Endothelial cell of hepatic sinusoid (primary cell): ENCODE measurements around the gene OLFML2B.

Experiments used
- in situ Hi-C: cut with HindIII; loops from 2 replicates; pipeline ENCODE4 v1.10.0; 2017; ENCODE audit warnings: low sequenced_read_pairs

The OLFML2B gene

DNA sequence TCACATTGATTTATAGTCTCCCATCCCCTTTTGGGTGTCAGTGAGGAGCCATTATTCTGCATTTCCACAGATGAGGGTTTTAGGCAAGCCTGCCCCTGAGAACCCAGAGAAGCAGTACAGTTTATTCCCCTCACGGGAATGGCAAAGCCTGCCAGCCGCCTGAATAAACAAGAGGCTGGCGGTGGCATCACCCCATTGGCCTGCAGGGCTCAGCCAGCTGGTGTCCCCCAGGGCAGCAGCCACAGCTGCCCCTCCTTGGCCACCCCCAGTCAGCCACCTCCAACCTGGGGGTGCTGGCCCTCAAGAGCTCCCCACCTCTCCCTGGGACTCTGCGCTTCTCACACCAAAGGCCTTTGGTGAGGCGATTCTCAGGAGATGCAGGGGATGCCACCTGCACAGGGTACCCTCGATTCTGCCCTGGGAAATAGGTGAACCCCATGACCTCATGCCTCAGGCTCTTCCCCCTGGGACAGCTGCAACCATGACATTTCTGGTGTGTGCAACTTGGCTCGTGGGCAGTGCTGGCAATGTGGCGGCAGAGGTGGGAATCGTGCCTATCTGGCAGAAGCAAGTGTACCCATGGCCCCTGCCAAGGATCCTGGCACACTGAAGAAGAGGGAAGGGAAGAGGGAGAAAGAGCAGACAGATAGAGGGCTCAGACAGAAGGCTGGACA, 14.0 kb downstream of the OLFML2B start:
- in situ Hi-C loops = no loop called here

DNA sequence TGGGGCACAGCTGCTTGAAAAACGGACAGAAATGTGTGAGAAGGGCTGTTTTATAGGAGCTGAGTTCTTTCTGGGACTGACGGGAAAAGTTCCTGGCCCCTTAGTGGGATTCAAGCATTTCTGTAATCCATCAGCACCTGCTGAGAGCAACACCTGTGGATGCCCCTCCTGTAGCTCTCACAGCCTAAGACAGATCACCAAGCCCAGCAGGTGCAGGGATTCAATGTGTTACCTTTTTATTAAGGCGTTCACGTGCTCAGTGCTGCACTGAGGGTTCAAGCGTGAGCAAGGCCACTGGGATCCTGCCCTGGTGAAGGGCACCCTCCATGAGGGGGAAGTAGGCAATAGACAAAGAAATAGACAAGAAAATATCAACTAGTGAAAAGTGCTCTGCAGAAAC, 14.9 kb downstream of the OLFML2B start:
- in situ Hi-C loops = no loop called here

DNA sequence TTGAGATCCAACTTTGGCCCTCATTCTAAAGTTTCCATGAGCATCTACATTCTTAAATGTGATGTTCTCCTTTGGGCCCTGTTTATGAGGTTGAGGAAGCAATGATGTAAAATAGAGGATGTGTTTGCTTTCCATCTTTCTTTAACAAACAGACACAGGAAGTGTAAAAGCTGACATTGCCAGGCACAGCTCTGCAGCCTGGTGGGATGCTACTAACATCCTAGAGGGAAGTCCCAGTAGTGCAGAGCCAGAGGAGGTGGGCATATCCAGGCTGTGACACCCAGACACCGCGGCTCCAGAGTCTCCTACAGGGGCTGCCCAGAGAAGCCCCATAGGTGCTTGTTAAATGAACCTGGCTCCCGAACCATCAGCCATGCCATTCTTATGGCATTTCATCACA, 16.2 kb downstream of the OLFML2B start:
- in situ Hi-C loops = no loop called here

DNA sequence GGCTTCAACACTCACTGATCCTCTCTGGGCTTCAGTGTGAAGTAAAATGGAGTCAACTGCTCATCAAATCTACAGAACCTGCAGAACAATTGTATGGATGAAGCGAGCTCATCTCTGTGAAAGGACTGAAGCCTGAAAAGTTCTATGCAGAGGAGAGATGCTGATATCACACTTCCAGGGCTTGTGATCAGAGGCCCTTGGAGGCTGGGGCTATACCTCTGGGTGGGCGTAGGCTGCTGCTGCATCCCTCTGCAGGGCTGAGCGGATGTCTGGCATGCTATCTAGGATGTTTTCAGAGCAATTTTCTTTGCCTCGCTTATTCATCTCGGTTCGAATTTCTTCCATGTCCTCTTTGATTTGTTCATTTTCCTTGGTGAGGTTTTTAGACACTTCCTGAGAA, 17.6 kb downstream of the OLFML2B start:
- in situ Hi-C loops = no loop called here

DNA sequence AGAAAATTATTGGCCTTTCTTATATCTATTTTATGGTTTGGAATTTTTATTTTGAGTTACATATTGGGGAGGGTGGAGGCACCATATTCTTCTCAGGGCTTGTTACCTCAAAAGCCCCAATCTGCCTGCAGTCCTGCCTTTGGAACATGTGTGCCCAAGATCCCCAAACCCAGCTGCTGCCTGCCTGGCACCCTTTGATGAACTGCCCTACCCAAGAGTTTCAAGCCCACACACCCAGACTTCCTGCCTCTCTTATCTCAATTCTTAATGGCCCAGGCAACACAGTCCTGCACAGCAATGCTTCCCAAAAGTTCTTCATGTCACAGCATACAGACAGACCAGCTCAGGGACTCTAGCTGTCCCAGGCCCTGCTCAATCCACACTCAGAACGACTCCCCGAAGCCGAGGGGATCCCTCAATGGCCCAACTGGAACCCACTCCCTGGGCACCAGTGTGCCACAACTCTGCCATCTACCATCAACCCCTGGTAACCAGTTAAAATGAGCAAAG, 19.2 kb downstream of the OLFML2B start:
- in situ Hi-C loops = no loop called here

DNA sequence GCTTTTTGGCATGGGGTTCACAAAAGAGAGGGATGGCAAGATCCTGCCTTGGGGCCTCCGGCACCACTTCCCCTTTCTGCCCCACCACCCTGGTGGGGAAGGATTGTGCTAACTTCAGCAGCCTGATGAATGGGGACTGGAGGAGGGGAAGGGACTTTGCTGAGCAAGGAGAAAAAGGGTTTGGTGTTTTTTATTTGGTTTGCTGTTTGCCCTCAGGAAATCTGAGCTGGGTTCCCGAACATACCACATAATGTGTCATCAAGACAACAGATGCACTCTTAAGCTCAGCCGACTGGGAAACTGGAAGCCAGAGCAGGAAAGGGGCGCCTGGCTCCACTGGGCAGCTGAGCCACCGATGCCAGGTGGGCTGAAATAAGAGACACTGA, 19.8 kb downstream of the OLFML2B start:
- in situ Hi-C loops = no loop called here

DNA sequence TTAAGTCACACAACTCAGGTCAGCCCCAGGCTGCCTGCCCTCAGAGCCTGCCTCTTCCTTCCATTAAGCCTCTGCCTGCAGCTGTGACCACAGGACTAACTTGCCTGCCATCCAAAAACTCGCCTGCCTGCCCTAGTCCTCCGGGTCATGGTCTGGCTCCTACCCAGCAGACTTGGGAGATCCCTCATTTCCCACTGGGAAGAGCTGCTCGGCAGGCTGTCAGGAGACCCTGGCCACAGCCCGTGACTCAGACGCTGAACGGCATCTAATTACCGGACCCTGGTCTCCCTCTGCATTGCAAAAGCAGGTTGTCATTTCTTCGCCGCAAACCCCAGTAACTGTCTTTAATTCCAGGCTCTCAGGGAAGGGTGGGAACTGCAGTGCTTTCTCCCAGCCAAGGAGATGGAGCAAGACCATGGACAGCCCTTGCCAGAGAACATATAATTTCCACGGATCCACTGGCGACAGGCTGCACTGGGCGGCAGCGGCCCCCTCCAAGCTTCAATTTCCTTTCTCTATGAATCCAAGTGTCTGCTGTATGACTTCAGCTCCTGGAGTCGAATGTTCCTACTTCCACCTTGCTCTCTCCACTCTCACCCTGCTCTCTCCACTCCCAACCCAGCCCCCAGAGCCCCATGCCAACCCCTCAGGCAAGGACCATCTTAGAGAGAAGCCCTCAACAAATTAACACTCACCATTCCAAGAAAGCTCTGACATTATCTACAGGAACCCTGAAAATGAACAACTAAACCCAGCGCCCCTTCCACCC, 20.4 kb downstream of the OLFML2B start:
- in situ Hi-C loops = no loop called here

DNA sequence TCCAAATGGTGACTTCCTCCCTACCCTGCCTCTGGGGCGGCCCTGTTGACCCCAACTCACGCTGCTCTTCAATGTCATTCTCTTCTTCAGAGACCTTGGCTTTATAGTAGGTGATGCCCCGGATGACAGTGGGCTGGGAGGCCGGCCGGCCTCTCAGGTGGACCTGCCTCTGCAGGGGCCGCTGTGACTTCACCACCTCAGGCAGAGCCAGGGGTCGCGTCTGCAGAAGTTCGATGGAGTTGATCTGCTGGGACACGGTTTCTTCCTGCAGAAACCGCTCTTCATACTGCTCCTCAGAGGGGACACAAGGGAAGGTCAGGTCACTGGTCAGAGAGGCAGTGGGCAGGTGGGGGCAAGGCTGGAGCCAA, 23.6 kb downstream of the OLFML2B start:
- in situ Hi-C loops = no loop called here

DNA sequence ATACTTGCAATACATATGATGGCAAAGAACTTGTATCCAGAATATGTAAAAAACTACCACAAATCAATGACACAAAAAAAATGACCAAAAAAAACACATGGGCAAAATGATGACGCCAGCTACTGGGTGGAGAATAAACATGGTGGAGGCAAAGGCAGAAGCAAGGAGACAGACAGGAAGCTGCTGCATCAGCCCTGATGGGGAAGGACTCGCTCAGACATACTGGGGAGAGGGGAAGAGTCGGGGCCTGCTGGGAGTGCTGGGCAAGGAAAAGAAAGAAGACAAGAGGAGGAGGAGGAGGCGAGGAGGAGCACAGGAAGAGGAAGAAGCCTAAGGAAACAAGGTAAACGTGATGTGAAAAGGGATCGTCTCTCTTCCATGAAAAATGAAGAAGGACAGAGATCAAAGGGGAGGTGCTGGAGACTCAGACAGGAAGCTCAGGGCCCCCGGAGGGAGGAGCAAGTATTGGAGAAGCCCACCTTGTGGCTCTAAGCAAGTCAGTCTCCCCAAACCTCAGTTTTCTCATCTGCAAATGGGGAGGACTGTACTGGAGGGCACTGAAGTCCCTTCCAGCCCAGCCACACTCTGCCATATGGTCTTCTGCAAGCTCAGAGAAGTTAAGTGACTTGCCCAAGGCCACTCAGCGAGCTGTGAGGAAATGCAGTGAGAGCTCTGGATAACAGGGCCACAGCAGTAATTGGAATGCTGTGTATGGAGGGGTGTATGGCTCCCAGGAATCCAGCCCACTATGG, 24.2 kb downstream of the OLFML2B start:
- in situ Hi-C loops = no loop called here

DNA sequence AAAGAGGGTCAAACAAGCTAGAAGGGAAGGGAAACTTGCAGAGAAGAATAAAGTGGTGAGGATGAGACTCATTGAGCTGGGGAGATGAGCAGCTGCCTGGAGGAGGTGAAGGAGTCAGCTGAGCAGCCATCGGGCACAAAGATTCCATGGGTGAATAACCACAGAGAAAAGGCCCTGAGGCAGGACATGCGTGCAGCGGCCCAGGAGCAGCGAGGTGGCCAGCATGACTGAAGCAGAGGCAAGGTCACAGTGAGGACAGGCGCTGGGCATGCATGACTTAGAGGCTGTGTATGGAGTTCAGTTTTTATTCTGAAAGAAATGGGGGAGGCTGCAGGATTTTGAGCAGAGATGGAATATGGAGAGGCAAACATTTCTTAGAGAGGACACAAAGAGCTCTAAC, 24.9 kb downstream of the OLFML2B start:
- in situ Hi-C loops = no loop called here

DNA sequence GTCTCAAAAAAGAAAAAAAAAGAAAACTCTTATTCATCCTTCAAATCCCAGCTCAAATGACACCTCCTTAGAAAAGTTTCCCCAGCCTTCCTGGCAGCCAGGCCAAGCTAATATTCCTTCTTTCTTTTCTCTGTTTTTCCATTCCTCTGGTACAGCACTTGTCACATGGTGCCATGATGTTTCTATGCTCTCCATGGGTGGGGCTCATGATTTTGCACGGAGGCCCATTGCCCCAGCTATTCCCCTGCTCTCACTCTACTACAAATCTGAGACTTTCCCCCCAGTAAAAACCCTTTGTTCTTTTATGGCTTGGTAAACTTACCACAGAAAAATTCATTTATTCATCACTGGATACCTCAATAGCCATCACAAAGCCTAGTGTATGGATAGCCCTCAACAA, 26.5 kb downstream of the OLFML2B start:
- in situ Hi-C loops = no loop called here

DNA sequence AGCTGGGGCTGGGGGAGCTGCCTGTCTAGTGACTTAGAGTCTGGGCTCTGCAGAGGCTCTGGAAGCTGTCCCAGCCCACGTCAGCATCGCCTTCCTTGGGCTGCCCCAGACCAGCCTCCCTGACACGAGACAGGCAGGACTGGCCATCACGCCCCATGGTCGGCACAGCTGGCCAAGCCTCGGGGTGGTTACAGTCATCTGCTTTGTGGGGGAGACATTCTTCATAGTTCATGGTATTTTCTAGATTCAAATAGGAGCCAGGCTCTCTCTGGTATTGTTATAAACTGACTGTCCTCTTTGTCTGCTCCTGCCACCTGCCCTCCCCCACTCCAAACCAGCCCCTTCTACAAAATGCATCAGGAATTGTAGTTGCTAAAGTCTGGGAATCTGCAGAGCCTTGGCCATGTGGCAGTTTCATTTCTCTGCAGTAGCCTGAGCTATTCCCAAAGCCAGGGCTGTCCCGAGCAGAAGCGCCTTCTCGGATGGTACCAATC, 29.4 kb downstream of the OLFML2B start:
- in situ Hi-C loops = loop anchor here (5.0 kb wide), 1 partner anchor 37 kb away; no protein-coding TSS in a partner anchor

DNA sequence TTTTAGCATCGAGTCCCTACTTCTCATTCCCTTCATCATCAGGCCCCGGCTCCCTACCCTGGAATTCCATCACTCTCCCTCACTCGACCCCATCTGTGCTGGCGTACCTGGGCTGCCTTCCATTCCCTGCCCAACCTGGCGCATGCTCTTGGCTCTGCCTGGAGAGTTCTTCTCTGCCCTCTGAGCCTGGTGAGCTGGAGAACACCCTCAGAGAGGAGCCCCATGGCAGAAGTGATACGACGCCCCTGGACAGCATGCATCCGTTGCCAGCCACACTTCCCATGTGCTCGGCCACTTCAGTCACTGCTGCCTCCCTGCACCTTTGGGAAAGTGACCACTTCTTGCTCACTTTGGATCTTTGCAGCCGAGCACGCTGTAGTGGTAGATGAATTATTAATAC, 30.1 kb downstream of the OLFML2B start:
- in situ Hi-C loops = loop anchor here (5.0 kb wide), 1 partner anchor 36 kb away; no protein-coding TSS in a partner anchor

DNA sequence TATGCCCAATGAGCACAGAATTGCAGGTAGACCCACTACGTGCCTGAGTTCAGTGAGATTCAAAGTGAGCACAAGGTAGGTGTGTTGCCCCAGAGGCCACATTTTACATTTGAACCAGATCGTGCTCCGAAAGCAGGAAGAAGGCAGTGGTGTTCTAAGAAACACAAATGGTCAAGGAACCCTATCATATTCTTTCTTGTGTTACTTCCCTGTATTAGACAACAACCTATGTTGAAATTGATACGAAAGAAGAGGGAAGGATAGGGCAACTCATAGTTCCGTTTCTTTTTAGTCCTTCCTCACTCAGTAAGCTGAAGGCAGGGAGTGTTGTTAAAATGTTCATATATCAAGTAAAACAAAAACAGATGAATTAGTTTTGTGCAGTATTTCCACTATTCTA, 33.9 kb downstream of the OLFML2B start:
- in situ Hi-C loops = loop anchor here (5.0 kb wide), 2 partner anchors 32 to 53 kb away; no protein-coding TSS in a partner anchor

DNA sequence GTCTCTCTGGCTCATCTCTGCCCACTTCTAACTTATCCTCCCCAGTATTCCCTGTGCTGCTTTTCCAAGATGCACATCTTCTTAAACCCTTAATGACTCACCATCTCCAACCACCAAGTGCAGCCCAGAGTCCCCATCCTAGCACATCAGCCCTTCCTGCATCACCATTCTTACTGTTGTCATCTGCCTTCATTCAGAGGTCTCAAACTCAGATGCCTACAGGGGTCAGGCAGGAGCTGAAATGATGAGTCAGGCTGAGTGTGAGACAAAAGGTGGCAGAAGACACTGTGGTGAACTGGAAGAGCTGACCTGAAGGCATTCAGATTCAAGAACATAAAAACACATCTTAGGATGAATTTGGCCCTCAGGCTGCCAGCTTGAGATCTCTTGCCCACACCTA, 34.6 kb downstream of the OLFML2B start:
- in situ Hi-C loops = loop anchor here (5.0 kb wide), 1 partner anchor 53 kb away; no protein-coding TSS in a partner anchor

DNA sequence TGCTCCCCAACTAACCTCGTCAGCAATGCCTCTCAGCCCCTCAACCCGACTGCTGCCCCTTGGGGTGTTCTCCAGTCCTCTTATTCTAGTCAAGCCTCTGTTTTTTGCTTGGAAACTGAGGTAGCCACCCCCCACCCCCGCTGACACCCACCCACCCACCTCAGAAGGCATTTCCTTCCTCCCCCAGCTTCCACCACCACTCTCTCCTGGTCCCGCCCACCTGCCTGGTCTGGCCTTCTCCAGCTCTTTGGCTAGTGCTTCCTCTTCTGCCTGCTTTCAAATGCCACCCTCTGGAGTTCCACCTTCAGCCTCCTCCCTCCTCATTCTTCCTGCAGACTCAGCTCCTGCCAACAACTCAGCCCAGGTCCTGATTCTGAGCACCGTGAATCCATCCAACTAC, 35.3 kb downstream of the OLFML2B start:
- in situ Hi-C loops = loop anchor here (5.0 kb wide), 1 partner anchor 54 kb away; no protein-coding TSS in a partner anchor

DNA sequence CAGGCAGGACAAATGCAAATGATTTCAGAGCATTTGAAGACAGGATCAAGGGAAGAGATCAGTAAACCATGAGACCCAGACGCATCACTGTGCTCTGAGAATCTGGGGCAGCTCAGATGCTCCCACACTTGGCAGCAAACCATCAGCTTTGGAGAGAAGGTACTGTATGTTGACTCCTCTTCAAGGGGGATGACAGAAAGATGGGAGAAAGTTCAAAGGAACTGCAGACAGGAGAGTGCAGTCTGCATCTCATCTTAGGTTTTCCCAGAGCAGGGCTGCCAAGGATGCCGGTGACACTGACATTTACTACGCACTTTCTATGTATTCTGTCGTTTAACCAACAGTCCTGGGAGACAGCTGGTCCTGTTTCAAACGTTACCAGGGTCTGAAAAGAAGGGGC, 35.8 kb downstream of the OLFML2B start:
- in situ Hi-C loops = loop anchor here (5.0 kb wide), 1 partner anchor 54 kb away; no protein-coding TSS in a partner anchor

DNA sequence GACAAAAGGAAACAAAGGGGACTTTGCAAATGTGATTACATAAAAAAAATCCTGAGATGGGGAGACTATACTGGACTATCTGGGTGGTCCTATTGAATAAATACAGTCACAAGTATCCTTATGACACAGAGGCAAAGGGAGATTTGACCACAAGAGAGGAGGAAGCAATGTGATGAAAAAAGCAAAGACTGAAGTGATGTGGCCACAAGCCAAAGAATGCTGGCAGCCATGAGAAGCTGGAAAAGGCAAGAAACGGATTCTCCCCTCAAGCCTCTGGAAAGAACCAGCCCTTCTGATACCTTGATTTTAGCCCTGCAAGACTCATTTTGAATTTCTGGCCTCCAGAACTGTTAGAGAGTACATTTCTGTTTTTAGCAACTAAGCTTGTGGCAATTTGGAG, 36.4 kb downstream of the OLFML2B start:
- in situ Hi-C loops = loop anchor here (5.0 kb wide), 1 partner anchor 55 kb away; no protein-coding TSS in a partner anchor

DNA sequence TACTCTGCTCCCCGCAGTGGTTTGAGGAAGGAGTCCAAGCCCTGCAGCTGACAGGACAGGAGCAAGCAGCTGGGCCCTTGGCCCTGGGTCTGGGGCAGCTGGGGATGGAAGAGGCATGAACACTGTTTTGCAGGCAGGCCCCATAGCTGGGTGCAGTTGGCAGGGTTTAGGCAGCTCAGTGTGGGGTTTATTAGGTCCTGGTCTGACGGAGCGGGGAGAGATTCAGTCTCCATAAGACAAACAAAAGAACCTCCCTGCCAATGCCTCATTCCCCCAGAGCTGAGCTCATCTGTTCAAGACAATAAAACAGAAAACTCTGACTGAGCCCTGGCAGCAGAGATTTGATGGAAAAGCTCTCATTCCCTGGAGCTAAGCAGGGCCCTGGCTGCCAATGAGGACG, 37.3 kb downstream of the OLFML2B start:
- in situ Hi-C loops = loop anchor here (5.0 kb wide), 1 partner anchor 56 kb away; no protein-coding TSS in a partner anchor

DNA sequence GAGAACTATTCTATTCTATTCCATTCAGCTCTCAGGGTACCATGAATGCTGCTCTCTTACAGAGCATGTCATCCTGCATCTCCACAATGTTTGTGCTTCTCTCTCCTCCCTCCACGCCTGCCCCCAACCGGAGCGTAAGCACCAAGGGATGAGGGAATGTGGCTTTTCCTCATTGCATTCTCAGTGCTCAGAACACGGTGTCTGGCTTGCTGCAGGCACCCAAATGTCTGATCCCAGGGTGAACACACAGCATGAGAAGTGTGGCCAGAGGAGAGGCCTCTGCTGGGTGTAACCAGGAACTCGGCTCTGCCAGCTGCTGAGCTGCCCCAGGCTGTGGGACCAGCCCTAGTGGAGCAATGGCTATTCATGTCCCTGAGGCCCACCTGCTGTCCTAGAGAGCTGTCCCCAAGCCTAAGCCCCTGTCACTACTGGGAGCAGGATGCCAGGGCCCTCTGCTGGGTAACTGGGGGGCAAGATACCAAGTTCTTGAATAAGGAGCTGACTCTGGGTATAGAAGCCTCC, 38.3 kb downstream of the OLFML2B start:
- in situ Hi-C loops = loop anchor here (5.0 kb wide), 1 partner anchor 57 kb away; no protein-coding TSS in a partner anchor

DNA sequence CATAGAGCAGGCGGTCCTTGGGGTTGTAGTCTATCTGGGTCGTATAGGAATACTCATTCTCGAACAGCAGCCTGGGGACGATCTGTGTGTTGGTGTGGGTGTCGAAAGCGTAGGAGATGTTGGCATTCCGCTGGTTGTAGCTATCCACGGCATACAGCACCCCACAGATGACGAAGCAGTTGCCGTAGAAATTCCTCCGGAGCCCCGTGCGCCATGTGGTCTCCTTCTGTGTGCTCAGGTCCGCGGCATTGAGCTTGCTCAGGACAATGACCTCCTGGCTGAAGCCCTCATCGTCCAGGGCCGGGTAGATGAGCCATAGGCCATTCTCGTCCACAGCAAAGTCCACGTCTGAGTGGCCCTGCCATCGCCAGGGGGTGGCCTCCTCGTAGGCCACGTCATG, 39.9 kb downstream of the OLFML2B start:
- in situ Hi-C loops = no loop called here
